HCT116 (cell line): Measurements from ENCODE around the gene MOB3B. TPM values are rescaled to one million over a fixed set of nuclear protein-coding genes. Genes with fewer than 3 reads are reported as not detected.

Experiments used
- ATAC-seq: fragments of 200-7000 bp; cut with Tn5 transposase; 2 replicates; pipeline ENCODE4 v1.9.1; 2020; ENCODE audit warnings: mild to moderate bottlenecking, moderate library complexity
- BruUV-seq: library from RNA; stranded (reverse); fragments of 400-500 nt; replicated peaks from 2 replicates; lab custom pipeline; 2021; lab: Mats Ljungman, UMichigan
- CTCF ChIA-PET: fragments of 300-600 bp; sonication (Branson Sonifier 250); formaldehyde crosslinking; loops from one replicate; lab custom pipeline; 2021; ENCODE audit warnings: antibody characterized with exemption; lab: Charles Lee
- POLR2A ChIA-PET: fragments of 300-600, 350-600 bp; sonication (Branson Sonifier 250); formaldehyde crosslinking; loops from one replicate; lab custom pipeline; 2021; ENCODE audit warnings: antibody characterized with exemption; lab: Charles Lee
- RAD21 ChIA-PET, 2 experiments: fragments of 300-600 bp; sonication (Branson Sonifier 250); formaldehyde crosslinking; loops; one replicate each; lab custom pipeline; 2023; ENCODE audit warnings: low total read pairs in 2 of 2; ENCODE audit not compliant: uncharacterized antibody in 2 of 2, unreplicated experiment in 2 of 2, low non-redundant PET in 1 of 2; lab: Charles Lee
- DNase-seq: peaks from one replicate; pipeline ENCODE4 v3.0.0-alpha.2; 2010; ENCODE audit warnings: low read depth, low spot score
- H2AFZ ChIP-seq: fragments of 200-600 bp; shearing (Covaris generic), sonication (generic); 2 replicates; pipeline ENCODE4 v1.6.1; 2017; ENCODE audit warnings: low read depth, mixed run types, mixed read lengths, antibody characterized with exemption, low read length; ENCODE audit not compliant: poor library complexity, severe bottlenecking
- H3K27ac ChIP-seq: 2 replicates; pipeline ENCODE4 v1.5.1; 2012; ENCODE audit warnings: low read depth, low read length
- H3K27me3 ChIP-seq: fragments of 200-600 bp; sonication (generic); 2 replicates; pipeline ENCODE4 v1.6.1; 2016; ENCODE audit warnings: mixed run types, low read length, mixed read lengths; ENCODE audit not compliant: insufficient read depth
- H3K36me3 ChIP-seq, 2 experiments: fragments of 200-500 bp in 1 of 2; fragments of 200-600 bp in 1 of 2; sonication (Bioruptor generic) in 1 of 2; sonication (generic) in 1 of 2; 2 replicates each; pipeline versions ENCODE4 v1.5.1 to v1.6.1; 2014 to 2016; ENCODE audit warnings: low read length in 2 of 2, inconsistent platforms in 1 of 2, mixed read lengths in 1 of 2, mixed run types in 1 of 2; ENCODE audit not compliant: insufficient read depth in 2 of 2, control insufficient read depth in 1 of 2
- H3K4me1 ChIP-seq, 2 experiments: fragments of 200-600 bp in 1 of 2; sonication (generic) in 1 of 2; 2 replicates each; pipeline versions ENCODE4 v1.5.1 to v1.6.1; 2012 to 2017; ENCODE audit warnings: low read length in 2 of 2, inconsistent platforms in 1 of 2, mild to moderate bottlenecking in 1 of 2, mixed read lengths in 1 of 2, mixed run types in 1 of 2, moderate library complexity in 1 of 2; ENCODE audit not compliant: insufficient read depth in 2 of 2, control insufficient read depth in 1 of 2
- H3K4me2 ChIP-seq: fragments of 200-600 bp; sonication (generic); 2 replicates; pipeline ENCODE4 v1.6.1; 2017; ENCODE audit warnings: mixed run types, low read length, mixed read lengths
- H3K4me3 ChIP-seq, 2 experiments: fragments of 200-600 bp in 1 of 2; sonication (generic) in 1 of 2; replicated peaks in 1 of 2; 2 replicates each; pipeline ENCODE4 v1.5.1; 2011 to 2016; ENCODE audit warnings: low read length in 2 of 2, control low read depth in 1 of 2, low read depth in 1 of 2, mild to moderate bottlenecking in 1 of 2, mixed read lengths in 1 of 2, mixed run types in 1 of 2
- H3K79me2 ChIP-seq: fragments of 200-600 bp; sonication (generic); 2 replicates; pipeline ENCODE4 v1.6.1; 2017; ENCODE audit warnings: mild to moderate bottlenecking, mixed run types, low read length, moderate library complexity, mixed read lengths; ENCODE audit not compliant: insufficient read depth
- H3K9ac ChIP-seq: fragments of 200-600 bp; sonication (generic); 2 replicates; pipeline ENCODE4 v1.6.1; 2016; ENCODE audit warnings: low read length, mixed read lengths
- H3K9me2 ChIP-seq: fragments of 200-600 bp; sonication (generic), shearing (Covaris generic); 2 replicates; pipeline ENCODE4 v1.6.1; 2017; ENCODE audit warnings: mixed run types, mild to moderate bottlenecking, moderate library complexity; ENCODE audit not compliant: insufficient read depth
- H3K9me3 ChIP-seq, 2 experiments: fragments of 200-500 bp in 1 of 2; fragments of 200-600 bp in 1 of 2; sonication (Bioruptor generic) in 1 of 2; sonication (generic) in 1 of 2; 2 replicates each; pipeline ENCODE4 v1.6.1; 2014 to 2017; ENCODE audit warnings: low read length in 2 of 2, mixed read lengths in 2 of 2, inconsistent platforms in 1 of 2, low read depth in 1 of 2, mild to moderate bottlenecking in 1 of 2, mixed run types in 1 of 2, moderate library complexity in 1 of 2; ENCODE audit not compliant: control insufficient read depth in 1 of 2, insufficient read depth in 1 of 2
- H4K20me1 ChIP-seq: fragments of 200-600 bp; sonication (generic), shearing (Covaris generic); 2 replicates; pipeline ENCODE4 v1.6.1; 2017; ENCODE audit warnings: mixed run types, mild to moderate bottlenecking, moderate library complexity; ENCODE audit not compliant: insufficient read depth
- EGR1 ChIP-seq: IDR thresholded peaks from 2 replicates; pipeline ENCODE4 v1.6.1; 2012; ENCODE audit warnings: low read depth
- EZH2phosphoT487 ChIP-seq: fragments of 200-600 bp; IDR thresholded peaks from 2 replicates; pipeline ENCODE4 v1.6.1; 2018; ENCODE audit warnings: antibody characterized with exemption, borderline replicate concordance
- RAD21 ChIP-seq: IDR thresholded peaks from 2 replicates; pipeline ENCODE4 v1.6.1; 2012; ENCODE audit warnings: low read depth, mild to moderate bottlenecking
- SIN3A ChIP-seq: IDR thresholded peaks from 2 replicates; pipeline ENCODE4 v1.6.1; 2012; ENCODE audit warnings: low read depth
- intact Hi-C: fragments of 100-400 bp; cut with micrococcal nuclease; formaldehyde crosslinking; loops from 2 replicates; pipeline ENCODE4 v1.10.0; 2022
- total RNA-seq: library from RNA; stranded (reverse); gene quantifications from one replicate; pipeline ENCODE4 v1.2.1, GENCODE V29; 2021; ENCODE audit not compliant: unreplicated experiment
- TF ChIP-seq, protein P1 (sequence below): IDR thresholded peaks from 2 replicates; pipeline ENCODE4 v1.6.1; 2012
- TF ChIP-seq, protein P2 (sequence below), 3 experiments: fragments of 200-600 bp in 1 of 3; sonication (generic) in 1 of 3; IDR thresholded peaks in 2 of 3; conservative IDR thresholded peaks in 1 of 3; 2 replicates each; pipeline ENCODE4 v1.5.1; 2012 to 2017; ENCODE audit warnings: low read depth in 2 of 3, low read length in 2 of 3, antibody characterized with exemption in 1 of 3, borderline replicate concordance in 1 of 3, control low read depth in 1 of 3, mild to moderate bottlenecking in 1 of 3, mixed read lengths in 1 of 3, mixed run types in 1 of 3, moderate library complexity in 1 of 3; ENCODE audit not compliant: insufficient read depth in 1 of 3

The MOB3B gene
- total RNA-seq, 1 experiment from 2014 or later = 1.2 TPM

DNA sequence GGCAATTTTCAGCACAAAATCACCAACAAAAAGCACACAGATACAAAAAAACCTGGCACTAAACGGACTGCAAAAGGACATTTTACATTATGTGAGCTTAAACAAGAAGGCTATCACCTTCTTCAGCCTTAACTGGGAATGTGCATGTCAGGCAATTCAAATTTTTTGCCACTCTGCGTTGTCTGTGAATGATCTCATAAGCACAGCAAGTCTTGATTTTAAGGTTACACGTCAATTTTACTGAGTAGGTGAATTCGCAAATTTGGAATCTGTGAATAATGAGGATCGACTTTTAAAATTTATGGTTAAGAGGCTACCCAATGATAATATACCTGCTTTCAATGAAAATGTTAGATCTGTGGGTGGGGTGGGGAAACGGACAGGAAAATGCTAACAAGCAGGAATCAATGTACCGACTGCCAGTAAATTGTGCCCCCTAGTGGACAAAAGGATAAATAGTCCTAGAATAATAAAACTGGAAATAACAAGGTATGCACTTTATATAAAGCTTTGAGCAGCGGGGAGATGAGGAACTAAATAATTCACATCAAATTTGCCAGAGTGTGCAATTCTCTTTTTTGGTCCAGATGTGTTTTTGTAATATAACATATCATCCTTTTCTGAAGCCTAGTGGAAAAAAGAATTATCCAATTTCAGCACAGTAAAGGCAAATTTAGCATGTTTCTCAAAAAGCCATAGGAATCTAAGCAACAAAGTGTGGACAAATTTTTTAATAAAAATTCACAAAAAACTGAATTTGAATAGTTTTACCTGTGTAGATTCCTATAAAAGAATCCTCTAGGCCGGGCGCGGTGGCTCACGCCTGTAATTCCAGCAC is 253.2 kb downstream of the MOB3B start:
- BruUV-seq = no TSS peak
- Histone ChIP-seq H3K9me2 (no peaks in the 10 kb centered on the region), H3K36me3 (no peaks in the 10 kb centered on the region), H4K20me1 (no peaks in the 10 kb centered on the region), H3K27me3 (no peaks in the 10 kb centered on the region), H3K4me1 (no peaks in the 10 kb centered on the region; a peak in 1 of 4 replicates), H3K4me2 (peak overlapping the region; percentile 10; the same call in 1 of the 2 replicates), H2AFZ (peak overlapping the region; percentile 72), H3K4me3 (no peak overlapping the region), H3K79me2 (no peaks in the 10 kb centered on the region), H3K9ac (no peak overlapping the region), H3K9me3 (no peaks in the 10 kb centered on the region), H3K27ac (no peak overlapping the region)
- ChIA-PET RAD21 (no interaction called here), CTCF (interaction anchor here (0.6 to 1.9 kb wide), 3 partner anchors 12 to 244 kb away, joined by 3 to 7 read pairs (median 5); no protein-coding TSS in a partner anchor), POLR2A (no interaction called here)
- intact Hi-C loops = loop anchor here (1.0 kb wide), 2 partner anchors 29 to 243 kb away; no protein-coding TSS in a partner anchor
- ATAC-seq (peak; percentile 81), DNase-seq (peak; percentile 42)
- TF ChIP-seq SIN3A (no peak), EGR1 (no peak), EZH2phosphoT487 (no peak), RAD21 (peak; percentile 81)
- TF ChIP-seq, protein P1, sequence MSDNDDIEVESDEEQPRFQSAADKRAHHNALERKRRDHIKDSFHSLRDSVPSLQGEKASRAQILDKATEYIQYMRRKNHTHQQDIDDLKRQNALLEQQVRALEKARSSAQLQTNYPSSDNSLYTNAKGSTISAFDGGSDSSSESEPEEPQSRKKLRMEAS = no peak
- TF ChIP-seq, protein P2, sequence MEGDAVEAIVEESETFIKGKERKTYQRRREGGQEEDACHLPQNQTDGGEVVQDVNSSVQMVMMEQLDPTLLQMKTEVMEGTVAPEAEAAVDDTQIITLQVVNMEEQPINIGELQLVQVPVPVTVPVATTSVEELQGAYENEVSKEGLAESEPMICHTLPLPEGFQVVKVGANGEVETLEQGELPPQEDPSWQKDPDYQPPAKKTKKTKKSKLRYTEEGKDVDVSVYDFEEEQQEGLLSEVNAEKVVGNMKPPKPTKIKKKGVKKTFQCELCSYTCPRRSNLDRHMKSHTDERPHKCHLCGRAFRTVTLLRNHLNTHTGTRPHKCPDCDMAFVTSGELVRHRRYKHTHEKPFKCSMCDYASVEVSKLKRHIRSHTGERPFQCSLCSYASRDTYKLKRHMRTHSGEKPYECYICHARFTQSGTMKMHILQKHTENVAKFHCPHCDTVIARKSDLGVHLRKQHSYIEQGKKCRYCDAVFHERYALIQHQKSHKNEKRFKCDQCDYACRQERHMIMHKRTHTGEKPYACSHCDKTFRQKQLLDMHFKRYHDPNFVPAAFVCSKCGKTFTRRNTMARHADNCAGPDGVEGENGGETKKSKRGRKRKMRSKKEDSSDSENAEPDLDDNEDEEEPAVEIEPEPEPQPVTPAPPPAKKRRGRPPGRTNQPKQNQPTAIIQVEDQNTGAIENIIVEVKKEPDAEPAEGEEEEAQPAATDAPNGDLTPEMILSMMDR (IDR thresholded peaks at IDR 0.05 in 2 of 3, conservative IDR thresholded peaks at IDR 0.05 in 1 of 3; ENCODE audit: borderline replicate concordance in 1 of 3, insufficient read depth in 1 of 3, low read depth in 2 of 3, low read length in 2 of 3) = peak; percentile 56 to 85 (median 62); a peak in 5 of 6 replicates

Other genes starting within 250 kb of the MOB3B start
- gene EQTN, start 232.7 kb downstream of the MOB3B start, total RNA-seq = not detected
- gene IFNK, start 5.5 kb downstream of the MOB3B start, total RNA-seq = not detected
- gene C9orf72, start 43.7 kb upstream of the MOB3B start, total RNA-seq = 12.0 TPM